Heart right ventricle (tissue), 16 donors: ENCODE data around the gene CYP1A1. TPM values are rescaled to one million over a fixed set of nuclear protein-coding genes. Genes with fewer than 3 reads are reported as not detected.

ENCODE experiments used
- ATAC-seq, 8 donors: fragments of 200-7000 bp; cut with Tn5 transposase; one replicate each; pipeline ENCODE4 v1.9.1; 2020; ENCODE audit warnings: mild to moderate bottlenecking in 8 of 8, moderate library complexity in 8 of 8, moderate number of reproducible peaks in 1 of 8
- DNase-seq, 2 donors: peaks; one replicate each; pipeline ENCODE4 v3.0.0-alpha.2; 2020
- H3K27ac ChIP-seq, 10 donors: fragments of 200-600 bp; sonication (generic) in 2 of 10; one replicate each; pipeline versions ENCODE4 v1.5.0 to v1.8.0; 2020 to 2022; ENCODE audit warnings: mild to moderate bottlenecking in 3 of 10
- H3K27me3 ChIP-seq, 7 donors: fragments of 200-600 bp; one replicate each; pipeline ENCODE4 v1.8.0; 2021 to 2022; ENCODE audit warnings: mild to moderate bottlenecking in 2 of 7
- H3K36me3 ChIP-seq, 9 donors: fragments of 200-600 bp; sonication (generic) in 1 of 9; one replicate each; pipeline versions ENCODE4 v1.5.0 to v1.8.0; 2020 to 2022; ENCODE audit warnings: mild to moderate bottlenecking in 2 of 9
- H3K4me1 ChIP-seq, 9 donors: fragments of 200-600 bp; sonication (generic) in 1 of 9; one replicate each; pipeline versions ENCODE4 v1.5.0 to v1.8.0; 2020 to 2022; ENCODE audit warnings: mild to moderate bottlenecking in 4 of 9
- H3K4me3 ChIP-seq, 10 donors: fragments of 200-600 bp; sonication (generic) in 2 of 10; one replicate each; pipeline versions ENCODE4 v1.5.0 to v1.8.0; 2020 to 2022; ENCODE audit warnings: mild to moderate bottlenecking in 7 of 10, moderate library complexity in 2 of 10
- H3K9me3 ChIP-seq, 11 donors: fragments of 200-600 bp in 10 of 11; sonication (generic) in 2 of 11; one replicate each; pipeline versions ENCODE4 v1.5.0 to v1.8.0; 2013 to 2022; ENCODE audit warnings: mild to moderate bottlenecking in 2 of 11, control low read depth in 1 of 11, moderate library complexity in 1 of 11
- CTCF ChIP-seq, 9 donors: fragments of 200-600 bp; sonication (generic) in 2 of 9; IDR thresholded peaks; one replicate each; pipeline versions ENCODE4 v1.5.0 to v1.8.0; 2021 to 2022; ENCODE audit warnings: antibody characterized with exemption in 9 of 9, mild to moderate bottlenecking in 5 of 9, moderate library complexity in 1 of 9
- WGBS, 2 donors: extraction: QIAGEN DNeasy Blood & Tissue Kit; methylation state at CpG; one replicate each; pipeline ENCODE4 v1.1.7; 2013; ENCODE audit warnings: inconsistent platforms in 1 of 2; 5-methylcytosine and 5-hydroxymethylcytosine counted together
- intact Hi-C, 10 donors: fragments of 100-400 bp; cut with DNase I; formaldehyde crosslinking; loops; one replicate each; pipeline versions ENCODE4 v1.11.1 to v1.14.2; 2022
- polyA plus RNA-seq, 2 donors: library from polyadenylated mRNA; stranded (reverse); fragments of 200-250 nt; gene quantifications; one replicate each; pipeline ENCODE4 v1.2.3, GENCODE V29; 2013
- total RNA-seq, 10 donors: library from RNA; stranded (reverse); fragmentation: NEBNext Ultra II Directional in 3 of 10; extraction: Animal tissue kit (Norgen Biotek cat#: 25700) in 3 of 10; gene quantifications; one replicate each; pipeline versions ENCODE4 v1.2.1 to v1.2.4, GENCODE V29; 2021 to 2023
- donor health status: Arrhythmogenic right ventricular cardiomyopathy.
- donor health status: ischemic (EF 13 %, LVEDD 7.1; RV severe dilation, severe dysfunction).
- donor health status: healthy with polysubstance abuse.
- donor health status: DM: no; HTN: yes; CAD: no.
- donor health status: DM: no; HTN: no; CAD: no.
- donor health status: ischemic (EF 25% LVEDD 6.9; RV normal size, moderate dysfunction).
- donor health status: ischemic (EF 25% LVEDD 5.7; RV mildly dilated, moderate dysfunction).
- donor health status: healthy.
- donor health status: DM: yes; HTN: yes; CAD: no.
- donor health status: Ischemic cardiomyopathy.
- donor health status: ischemic (EF 35%, LVEDD 5.7; RV mildly dilated, moderate dysfunction).
- donor health status: nonischemic (EF 11% LVEDD 7.7; RV severe dilation, severe dysfunction).
- donor health status: DM: yes; HTN: yes; CAD: no.
- donor health status: PGD.
- donor health status: ischemic (EF 29% LVEDD 5.4; RV normal size, mild dysfunction).
- donor health status: nonischemic (EF 23%, LVEDD 6.1; RV moderate dilation, normal function).

Gene CYP1A1
- total and polyA plus RNA-seq, 12 donors: 0.13 to 0.88 (median 0.42) TPM; not detected in 4

GRCh38 chr15:74712311-74712710 is 13.0 kb downstream of the CYP1A1 start:
- Histone ChIP-seq H3K27me3 (no peaks in the 10 kb centered on the region), H3K36me3 (no peaks in the 10 kb centered on the region), H3K4me3 (no peak overlapping the region), H3K27ac (no peak overlapping the region), H3K9me3 (no peaks in the 10 kb centered on the region), H3K4me1 (peaks cover 0 to 13% (median 0%) of the 10 kb centered on the region in 9 donors)
- TF ChIP-seq CTCF (IDR thresholded peaks at IDR 0.05): no peak
- DNase-seq (no peak), ATAC-seq (no peak)
- 82 to 84% methylated on average over 3 of the region's 3 CpGs for WGBS, 2 donors
- intact Hi-C loops: no loop called here

GRCh38 chr15:74710319-74711094 is 14.8 kb downstream of the CYP1A1 start:
- no peak for ATAC-seq
- Histone ChIP-seq H3K4me1 (peaks cover 0 to 13% (median 0%) of the 10 kb centered on the region in 9 donors), H3K27ac (peak overlapping the region in 2 of 10 donors; percentile 7 to 50), H3K9me3 (no peaks in the 10 kb centered on the region), H3K36me3 (no peaks in the 10 kb centered on the region), H3K4me3 (no peak overlapping the region), H3K27me3 (peaks cover 0 to 8% (median 0%) of the 10 kb centered on the region in 7 donors)
- no peak for DNase-seq
- intact Hi-C loops: no loop called here
- no peak for TF ChIP-seq CTCF (IDR thresholded peaks at IDR 0.05)
- WGBS, 2 donors: 41 to 46% methylated on average over 3 of the region's 3 CpGs

- Histone ChIP-seq H3K27ac (peak overlapping the region in 2 of 10 donors; percentile 7 to 50), H3K9me3 (no peaks in the 10 kb centered on the region), H3K36me3 (no peaks in the 10 kb centered on the region), H3K4me1 (peaks cover 0 to 13% (median 0%) of the 10 kb centered on the region in 9 donors), H3K4me3 (no peak overlapping the region), H3K27me3 (peaks cover 0 to 13% (median 0%) of the 10 kb centered on the region in 7 donors)
- TF ChIP-seq CTCF (IDR thresholded peaks at IDR 0.05): no peak
- 62 to 70% methylated on average over 3 of the region's 3 CpGs for WGBS, 2 donors
- intact Hi-C loops: loop anchor here in 1 of 10 donors (10.0 kb wide), 1 partner anchor 1065 kb away; no protein-coding TSS in a partner anchor
- ATAC-seq (no peak), DNase-seq (no peak)
Observed at GRCh38 chr15:74709892-74710291, 15.4 kb downstream of the CYP1A1 start.

- TF ChIP-seq CTCF (IDR thresholded peaks at IDR 0.05): no peak
- intact Hi-C loops: loop anchor here in 1 of 10 donors (10.0 kb wide), 1 partner anchor 1066 kb away; no protein-coding TSS in a partner anchor
- H3K9me3 ChIP-seq: no peaks in the 10 kb centered on the region
- peaks cover 0 to 13% (median 0%) of the 10 kb centered on the region in 9 donors for H3K4me1 ChIP-seq
- no peak overlapping the region for H3K27ac ChIP-seq
- DNase-seq (no peak), ATAC-seq (no peak)
- 59 to 64% methylated on average over 1 of the region's 1 CpG for WGBS, 2 donors
- H3K4me3 ChIP-seq: no peak overlapping the region
- H3K27me3 ChIP-seq: peaks cover 0 to 14% (median 0%) of the 10 kb centered on the region in 7 donors
- H3K36me3 ChIP-seq: no peaks in the 10 kb centered on the region
Observed at GRCh38 chr15:74709011-74709410, 16.3 kb downstream of the CYP1A1 start.
